ENCODE data around the gene FXYD4.

- TF ChIP-seq POLR2A (IDR thresholded peaks at IDR 0.05), result no peak
- TF ChIP-seq, protein P1, sequence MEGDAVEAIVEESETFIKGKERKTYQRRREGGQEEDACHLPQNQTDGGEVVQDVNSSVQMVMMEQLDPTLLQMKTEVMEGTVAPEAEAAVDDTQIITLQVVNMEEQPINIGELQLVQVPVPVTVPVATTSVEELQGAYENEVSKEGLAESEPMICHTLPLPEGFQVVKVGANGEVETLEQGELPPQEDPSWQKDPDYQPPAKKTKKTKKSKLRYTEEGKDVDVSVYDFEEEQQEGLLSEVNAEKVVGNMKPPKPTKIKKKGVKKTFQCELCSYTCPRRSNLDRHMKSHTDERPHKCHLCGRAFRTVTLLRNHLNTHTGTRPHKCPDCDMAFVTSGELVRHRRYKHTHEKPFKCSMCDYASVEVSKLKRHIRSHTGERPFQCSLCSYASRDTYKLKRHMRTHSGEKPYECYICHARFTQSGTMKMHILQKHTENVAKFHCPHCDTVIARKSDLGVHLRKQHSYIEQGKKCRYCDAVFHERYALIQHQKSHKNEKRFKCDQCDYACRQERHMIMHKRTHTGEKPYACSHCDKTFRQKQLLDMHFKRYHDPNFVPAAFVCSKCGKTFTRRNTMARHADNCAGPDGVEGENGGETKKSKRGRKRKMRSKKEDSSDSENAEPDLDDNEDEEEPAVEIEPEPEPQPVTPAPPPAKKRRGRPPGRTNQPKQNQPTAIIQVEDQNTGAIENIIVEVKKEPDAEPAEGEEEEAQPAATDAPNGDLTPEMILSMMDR (IDR thresholded peaks at IDR 0.05), result no peak
Observed at GRCh38 chr10:43371418-43371817, at the start of gene FXYD4.

Data from lower leg skin (tissue), 3 donors.